Fibroblast of skin of left quadriceps (primary cell): ENCODE results near the gene PTGER2.

Experiments
- DNase-seq, 2 experiments: peaks; one replicate each; pipeline ENCODE4 v3.0.0-alpha.2; 2013; ENCODE audit warnings: low read depth in 2 of 2

Gene PTGER2, protein sequence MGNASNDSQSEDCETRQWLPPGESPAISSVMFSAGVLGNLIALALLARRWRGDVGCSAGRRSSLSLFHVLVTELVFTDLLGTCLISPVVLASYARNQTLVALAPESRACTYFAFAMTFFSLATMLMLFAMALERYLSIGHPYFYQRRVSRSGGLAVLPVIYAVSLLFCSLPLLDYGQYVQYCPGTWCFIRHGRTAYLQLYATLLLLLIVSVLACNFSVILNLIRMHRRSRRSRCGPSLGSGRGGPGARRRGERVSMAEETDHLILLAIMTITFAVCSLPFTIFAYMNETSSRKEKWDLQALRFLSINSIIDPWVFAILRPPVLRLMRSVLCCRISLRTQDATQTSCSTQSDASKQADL

DNA sequence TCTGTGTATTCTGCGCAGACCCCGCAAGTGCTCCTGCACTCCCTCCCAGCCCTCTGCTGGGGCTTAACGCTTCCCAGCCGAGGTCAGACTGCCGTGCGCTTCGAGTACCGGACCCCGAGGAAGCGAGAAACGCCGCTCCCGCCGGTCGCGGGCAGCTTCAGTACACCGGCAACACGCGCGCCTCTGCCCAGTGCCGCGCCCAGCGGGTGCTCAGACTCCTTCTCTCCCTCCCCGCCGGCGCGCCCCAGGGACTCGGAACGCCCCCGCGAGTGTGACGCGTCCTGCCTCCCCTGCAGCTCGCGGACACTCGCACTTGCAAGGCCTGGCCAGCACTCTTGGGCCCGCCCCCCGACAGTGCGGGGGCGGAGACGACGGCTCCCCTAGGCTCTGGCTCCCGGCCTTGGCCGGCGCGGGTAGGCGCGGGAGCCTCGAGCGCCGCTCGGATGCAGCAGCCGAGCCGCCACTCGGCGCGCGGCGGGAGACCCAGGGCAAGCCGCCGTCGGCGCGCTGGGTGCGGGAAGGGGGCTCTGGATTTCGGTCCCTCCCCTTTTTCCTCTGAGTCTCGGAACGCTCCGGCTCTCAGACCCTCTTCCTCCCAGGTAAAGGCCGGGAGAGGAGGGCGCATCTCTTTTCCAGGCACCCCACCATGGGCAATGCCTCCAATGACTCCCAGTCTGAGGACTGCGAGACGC, at the start of gene PTGER2:
Gene PTGER2 (plus strand): TSS at position 410 of the 692 bp plus-strand sequence. CDS start 237 bp downstream, at position 647.
- DNase-seq: peak; percentile 62 to 64

DNA sequence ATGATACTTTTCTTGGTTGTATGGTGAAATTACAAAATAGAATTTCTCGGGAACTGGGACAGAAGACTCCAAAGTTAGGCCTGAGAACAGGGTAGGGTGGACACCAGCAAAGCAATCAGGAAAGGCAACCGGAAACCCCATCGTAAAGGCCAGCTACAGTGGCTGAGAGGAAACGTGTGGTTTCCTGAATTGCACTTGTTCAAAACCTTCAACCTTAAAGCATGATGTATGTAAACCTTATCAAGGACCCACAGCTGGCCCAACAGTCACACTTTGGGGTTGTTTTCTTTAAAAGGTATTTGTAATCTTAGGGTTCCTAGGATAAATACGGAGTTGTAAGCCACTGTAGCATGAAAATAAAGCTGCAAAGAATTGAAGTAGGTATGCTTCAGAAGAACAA, 48.9 kb upstream of the PTGER2 start:
- DNase-seq: no peak

DNA sequence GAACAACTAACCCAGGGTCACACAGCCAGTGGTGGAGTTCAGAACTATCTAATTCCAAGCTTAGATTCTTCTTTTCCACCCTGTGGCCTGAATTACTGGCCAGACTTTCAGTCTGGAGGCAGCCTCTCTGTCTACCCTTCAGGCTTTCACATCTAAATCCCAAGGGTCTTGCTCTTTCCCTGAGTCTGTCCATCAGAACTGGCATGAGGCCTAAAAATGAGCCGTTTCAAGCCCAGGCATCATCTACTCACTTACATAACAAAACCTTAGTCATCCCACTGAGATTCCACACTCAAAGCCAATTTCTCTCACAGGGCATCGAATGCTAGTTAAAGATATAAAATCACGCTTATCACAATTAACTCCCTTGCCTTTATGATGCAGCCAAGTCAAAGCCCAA, 47.9 kb upstream of the PTGER2 start:
- peak; percentile 49 to 50 for DNase-seq

DNA sequence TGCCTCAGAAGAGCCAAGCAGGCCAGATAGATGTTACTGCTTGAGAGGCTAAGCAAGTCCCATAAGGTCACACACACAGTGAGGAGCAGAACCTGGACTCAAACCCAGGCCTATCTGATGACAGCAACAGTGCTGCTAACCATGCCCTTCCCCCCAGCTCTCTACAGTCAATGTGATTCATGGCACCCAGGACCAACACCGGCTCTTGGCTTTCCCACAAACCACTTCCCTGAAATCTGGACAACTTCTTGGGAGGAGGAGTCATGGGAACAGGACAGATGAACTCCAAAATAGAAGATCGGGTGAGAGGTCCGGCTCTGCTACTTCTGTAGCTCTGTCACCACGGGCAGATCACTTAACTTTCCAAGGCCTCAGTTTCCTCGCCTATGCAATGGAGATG, 47.3 kb upstream of the PTGER2 start:
- DNase-seq: no peak

DNA sequence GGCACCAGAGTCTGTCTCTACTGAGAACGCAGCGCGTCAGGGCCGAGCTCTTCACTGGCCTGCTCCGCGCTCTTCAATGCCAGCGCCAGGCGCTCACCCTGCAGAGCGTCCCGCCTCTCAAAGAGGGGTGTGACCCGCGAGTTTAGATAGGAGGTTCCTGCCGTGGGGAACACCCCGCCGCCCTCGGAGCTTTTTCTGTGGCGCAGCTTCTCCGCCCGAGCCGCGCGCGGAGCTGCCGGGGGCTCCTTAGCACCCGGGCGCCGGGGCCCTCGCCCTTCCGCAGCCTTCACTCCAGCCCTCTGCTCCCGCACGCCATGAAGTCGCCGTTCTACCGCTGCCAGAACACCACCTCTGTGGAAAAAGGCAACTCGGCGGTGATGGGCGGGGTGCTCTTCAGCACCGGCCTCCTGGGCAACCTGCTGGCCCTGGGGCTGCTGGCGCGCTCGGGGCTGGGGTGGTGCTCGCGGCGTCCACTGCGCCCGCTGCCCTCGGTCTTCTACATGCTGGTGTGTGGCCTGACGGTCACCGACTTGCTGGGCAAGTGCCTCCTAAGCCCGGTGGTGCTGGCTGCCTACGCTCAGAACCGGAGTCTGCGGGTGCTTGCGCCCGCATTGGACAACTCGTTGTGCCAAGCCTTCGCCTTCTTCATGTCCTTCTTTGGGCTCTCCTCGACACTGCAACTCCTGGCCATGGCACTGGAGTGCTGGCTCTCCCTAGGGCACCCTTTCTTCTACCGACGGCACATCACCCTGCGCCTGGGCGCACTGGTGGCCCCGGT, 46.4 kb upstream of the PTGER2 start, which contains the start of gene PTGDR:
Gene PTGDR (plus strand): TSS at position 198 of the 778 bp plus-strand sequence. CDS start 117 bp downstream, at position 315.
- DNase-seq: no peak

DNA sequence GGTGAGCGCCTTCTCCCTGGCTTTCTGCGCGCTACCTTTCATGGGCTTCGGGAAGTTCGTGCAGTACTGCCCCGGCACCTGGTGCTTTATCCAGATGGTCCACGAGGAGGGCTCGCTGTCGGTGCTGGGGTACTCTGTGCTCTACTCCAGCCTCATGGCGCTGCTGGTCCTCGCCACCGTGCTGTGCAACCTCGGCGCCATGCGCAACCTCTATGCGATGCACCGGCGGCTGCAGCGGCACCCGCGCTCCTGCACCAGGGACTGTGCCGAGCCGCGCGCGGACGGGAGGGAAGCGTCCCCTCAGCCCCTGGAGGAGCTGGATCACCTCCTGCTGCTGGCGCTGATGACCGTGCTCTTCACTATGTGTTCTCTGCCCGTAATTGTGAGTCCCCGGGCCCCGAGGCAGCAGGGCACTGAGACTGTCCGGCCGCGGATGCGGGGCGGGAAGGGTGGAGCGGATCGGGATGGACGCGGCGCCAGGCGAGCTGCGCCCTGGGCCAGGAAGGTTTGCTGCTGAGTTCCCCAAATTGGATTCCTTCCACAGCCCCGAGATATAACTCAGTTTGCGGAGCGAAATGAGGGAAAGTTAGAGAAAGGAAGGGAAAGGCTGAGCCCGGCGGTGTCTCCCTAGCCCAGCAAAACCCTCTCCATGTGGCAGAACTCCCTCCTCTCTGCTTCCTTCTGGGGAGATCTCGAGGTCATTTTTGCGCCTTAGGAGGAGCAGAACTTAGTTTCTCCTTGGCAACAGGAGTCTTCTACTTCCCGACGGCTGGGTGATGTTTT, 45.6 kb upstream of the PTGER2 start:
- DNase-seq: no peak

DNA sequence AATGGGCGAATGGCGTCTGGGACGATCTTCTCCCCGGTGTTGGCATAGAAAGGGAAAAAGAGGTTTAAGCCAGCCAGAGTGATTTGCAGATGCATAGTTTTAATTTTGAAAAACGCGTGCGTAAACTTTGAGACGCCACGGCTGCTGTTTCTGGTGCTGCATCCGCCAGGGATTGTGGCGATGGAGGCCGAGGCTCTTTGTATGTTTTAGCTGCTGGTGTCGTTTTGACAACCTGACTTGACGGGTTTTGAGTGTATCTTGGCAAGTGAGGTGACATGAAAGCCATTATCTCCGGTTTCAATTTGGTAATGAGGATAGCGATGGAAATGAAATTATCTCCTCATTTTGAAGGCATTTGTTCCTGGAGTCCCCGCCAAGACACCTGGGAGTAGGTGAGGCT, 45.0 kb upstream of the PTGER2 start:
- DNase-seq: no peak

DNA sequence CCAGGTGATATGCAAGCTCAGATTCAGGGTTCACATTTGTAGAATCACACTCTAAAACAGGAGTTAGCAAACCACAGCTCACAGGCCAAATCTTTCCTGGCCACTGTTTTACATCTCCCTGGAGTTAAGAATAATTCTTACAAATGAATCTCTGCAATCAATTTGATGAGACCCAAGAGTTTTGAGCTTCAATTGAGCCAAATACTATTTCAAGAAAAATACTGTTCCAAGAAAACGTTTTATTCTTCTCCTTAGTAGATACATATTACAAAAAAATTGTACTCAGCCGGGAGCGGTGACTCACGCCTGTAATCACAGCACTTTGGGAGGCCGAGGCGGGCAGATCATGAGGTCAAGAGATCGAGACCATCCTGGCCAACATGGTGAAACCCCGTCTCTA, 44.1 kb upstream of the PTGER2 start:
- no peak for DNase-seq

DNA sequence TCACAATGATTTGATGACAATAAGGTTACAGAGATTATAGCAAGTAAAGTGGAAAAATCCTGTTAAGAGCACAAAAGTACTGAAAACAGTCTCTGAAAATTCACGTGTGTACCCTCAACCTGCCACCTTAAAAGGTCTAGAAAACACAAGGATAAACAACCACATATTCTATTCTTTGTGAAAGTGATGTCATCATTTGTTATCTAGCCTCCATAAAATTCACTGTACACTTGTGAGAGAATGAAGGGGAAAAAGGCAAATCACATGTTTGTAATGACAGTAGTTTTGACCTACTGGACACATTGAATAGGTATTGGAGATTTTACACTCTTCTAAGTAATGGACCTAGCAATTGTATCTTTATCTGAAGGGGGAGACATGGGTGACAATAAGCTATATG, 42.6 kb upstream of the PTGER2 start:
- no peak for DNase-seq

DNA sequence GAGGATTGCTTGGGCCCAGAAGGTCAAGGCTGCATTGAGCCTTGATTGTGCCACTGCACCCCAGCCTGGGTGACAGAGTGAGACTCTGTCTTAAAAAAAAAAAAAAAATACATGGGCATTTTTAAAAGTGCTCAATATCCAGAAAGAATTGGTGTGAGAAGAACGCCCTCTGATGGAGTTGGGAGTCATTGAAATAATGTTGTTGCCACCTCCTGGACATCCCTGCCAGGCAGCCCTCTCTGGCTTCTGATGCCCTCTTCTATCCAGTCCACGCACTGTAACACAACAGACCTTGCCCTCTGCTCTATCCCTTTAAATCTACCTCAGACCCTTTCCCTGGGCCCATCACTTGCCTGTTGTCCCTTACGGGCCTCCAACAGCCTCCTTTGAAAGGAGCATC, 41.7 kb upstream of the PTGER2 start:
- DNase-seq: no peak

DNA sequence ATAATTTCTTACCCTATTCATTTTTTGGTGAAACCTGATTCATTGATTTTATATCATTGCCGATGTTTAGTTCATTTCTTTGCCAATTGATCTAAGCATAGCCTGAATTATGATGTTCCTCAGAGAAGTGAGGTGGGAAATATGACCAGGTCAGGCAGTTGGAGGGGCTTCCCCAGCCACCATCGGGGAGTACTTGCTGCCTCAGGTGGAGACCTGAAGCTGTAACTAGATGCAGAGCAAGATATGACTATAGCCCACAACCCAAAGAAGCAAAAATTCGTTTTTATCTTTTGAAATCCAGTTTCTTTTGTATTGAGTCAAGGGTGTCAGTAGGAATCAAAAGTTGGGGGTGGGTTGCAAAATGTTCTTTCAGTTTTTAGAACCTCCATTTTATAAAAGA, 38.7 kb upstream of the PTGER2 start:
- no peak for DNase-seq

DNA sequence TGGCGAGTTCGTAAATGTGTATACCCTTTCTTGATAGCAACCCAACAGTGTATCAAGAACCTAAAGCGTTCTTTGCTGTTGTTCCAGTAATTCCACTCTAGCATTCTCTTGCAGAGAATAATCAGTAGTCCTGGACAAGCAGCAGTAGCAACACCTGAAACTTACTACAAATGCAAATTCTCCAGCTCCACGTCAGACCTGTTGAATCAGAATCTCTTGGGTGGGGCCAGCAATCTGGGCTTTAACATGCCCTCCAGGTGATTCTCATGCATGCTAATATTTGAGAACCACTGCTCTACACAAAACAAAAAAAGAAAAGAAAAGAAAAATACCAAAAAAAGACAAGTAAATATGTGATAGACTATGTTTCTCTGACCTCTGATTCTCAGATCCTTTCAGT, 36.6 kb upstream of the PTGER2 start:
- no peak for DNase-seq

DNA sequence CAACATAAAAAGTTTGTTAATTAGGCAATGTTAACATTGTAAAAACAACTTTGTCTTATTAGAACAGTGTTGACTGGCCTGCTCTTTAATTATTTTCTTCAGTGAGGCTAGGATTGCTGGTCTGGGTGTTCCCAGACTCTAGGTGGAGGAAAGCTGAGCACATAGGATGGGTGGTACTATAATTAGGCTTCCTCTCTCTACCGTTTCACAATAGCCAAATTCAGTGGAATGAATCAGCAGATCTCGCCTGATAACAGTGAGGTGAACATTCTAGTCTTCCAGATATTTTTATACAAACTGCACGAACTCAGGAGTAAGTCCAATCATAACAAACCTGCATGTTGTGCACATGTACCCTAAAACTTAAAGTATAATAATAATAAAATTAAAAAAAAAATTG, 34.7 kb upstream of the PTGER2 start:
- DNase-seq: no peak

DNA sequence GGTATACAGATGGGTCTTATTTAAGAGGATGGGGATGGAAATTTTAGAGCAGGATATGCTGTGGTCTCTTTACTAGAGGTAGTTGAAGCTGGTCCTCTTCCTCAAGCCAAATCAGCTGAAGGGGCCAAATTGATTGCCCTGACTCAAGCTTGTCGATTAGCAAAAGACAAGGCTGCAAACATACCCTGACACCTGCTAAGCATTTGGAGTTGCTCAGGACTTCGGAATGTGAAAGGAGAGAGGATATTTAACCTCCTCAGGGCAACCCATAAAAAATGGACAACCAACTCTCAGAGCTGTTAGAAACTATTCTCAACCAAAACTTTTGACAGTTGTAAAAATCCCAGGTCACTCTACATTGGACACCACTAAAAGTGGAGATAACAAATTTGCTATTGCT, 31.0 kb upstream of the PTGER2 start:
- DNase-seq: no peak

DNA sequence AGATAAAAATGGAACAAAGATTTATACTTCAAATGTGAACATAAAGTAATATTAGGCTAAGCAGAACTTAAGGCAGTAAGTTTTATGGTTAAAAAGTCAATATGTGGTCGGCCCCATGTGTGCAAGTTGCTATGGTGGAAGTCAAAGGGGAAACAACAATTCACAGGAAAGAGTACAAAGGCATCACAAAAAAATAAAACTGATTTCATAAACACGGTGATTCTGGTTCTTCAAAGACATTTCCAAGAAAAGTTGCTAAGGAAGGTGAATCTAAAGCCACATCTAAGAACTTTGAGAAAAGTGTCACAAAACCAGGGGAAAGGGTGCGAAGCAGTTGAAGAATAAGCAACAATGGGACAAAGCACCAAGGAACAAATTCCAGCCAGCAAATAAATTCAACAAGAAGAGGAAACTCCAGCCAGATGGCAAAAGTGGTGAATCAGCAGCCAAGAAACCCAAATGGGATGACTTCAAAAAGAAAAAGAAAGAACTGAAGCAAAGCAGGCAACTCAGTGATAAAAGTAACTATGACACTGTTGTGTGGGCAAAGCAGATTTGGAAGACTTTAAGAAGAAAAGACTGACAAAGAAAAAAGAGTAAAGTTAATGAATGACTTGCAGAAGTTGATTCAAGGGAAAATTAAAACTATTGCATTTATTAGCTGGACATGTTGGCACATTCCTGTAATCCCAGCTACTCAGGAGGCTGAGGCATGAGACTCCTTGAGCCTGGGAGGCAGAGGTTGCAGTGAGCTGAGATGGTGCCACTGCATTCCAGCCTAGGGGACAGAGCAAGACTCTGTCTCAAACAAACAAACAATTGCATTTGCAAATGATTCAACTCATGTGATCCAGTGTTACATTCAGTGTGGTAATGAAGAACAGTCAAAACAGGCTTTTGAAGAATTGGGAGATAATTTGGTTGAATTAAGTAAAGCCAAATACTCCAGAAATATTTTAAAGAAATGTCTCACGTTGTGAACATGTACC, 27.2 kb upstream of the PTGER2 start:
- no peak for DNase-seq

DNA sequence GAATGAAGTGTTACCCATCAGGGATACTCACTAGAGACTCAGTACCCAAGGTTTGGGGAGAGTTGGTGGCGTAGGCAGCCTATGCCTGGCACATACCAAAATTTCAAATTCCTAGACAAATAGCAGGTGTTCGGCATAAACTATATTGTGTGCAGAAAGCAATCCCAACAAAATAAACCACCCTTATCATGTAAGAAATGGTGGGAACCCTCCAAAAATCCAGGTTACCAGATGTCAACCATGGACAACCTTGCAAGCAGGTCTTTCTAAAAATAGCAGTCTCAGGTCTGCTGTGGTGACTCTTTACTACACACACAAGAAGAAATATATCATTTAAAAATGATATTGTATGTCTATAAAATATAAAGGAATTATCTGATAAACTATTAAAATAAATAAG, 17.7 kb upstream of the PTGER2 start:
- no peak for DNase-seq

DNA sequence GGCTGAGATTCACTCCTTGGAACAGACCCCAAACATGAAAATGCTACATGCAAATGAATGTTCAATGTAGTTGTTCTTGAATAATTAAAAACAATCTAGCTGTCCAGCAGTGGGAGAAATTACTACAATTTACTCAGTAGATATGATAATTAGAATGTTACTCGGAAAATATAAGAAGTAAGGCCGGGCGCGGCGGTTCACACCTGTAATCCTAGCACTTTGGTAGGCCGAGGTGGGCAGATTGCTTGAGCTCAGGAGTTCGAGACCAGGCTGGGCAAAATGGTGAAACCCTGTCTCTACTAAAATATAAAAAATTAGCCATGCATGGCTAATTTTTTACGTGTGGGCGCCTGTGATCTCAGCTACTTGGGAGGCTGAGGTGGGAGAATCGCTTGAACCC, 15.3 kb upstream of the PTGER2 start:
- DNase-seq: no peak

DNA sequence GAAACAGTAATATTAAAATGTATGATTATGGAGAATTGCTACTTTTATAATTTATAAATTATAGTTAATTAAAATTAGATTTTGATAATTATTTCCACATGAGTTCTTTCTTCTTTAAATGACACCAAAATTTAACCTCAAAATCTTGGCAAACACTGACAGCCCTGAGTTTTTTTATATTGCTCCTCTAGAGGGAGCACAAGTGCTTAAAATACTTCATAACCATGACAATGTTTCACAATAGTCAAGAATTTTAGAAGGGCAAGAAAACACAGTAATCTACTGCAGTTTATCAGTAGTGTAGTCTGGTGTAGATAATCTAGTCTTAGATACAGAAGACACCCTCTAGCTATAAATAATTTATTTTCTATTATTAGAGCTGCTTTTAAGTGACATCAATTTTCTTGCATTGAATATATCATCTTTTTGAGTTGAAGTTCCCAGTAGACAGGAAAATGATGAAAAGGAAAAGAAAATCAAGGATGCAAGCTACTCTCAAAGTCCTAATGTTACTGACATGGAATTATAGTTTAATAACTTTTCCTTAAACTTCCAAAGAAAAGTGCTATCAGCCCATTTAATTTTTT, 14.3 kb upstream of the PTGER2 start:
- DNase-seq: peak; percentile 37 to 42

DNA sequence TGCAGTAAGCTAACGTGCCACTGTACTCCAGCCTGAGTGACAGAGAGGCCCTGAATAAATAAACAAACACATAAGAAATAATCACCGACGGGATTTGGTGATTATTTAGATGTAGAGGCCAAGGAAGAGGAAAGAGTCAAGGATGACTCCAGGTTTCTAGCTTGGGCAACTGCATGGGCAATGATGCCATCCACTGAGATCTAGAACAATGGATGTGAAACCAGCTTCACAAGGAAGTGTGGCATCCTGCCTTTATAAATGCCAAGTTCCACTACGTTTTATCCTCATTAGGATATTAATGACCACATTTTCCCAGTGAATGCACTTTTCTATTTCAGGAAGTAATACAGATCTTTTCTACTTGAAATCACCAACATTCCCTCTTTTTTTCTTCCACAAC, 10.9 kb upstream of the PTGER2 start:
- no peak for DNase-seq

DNA sequence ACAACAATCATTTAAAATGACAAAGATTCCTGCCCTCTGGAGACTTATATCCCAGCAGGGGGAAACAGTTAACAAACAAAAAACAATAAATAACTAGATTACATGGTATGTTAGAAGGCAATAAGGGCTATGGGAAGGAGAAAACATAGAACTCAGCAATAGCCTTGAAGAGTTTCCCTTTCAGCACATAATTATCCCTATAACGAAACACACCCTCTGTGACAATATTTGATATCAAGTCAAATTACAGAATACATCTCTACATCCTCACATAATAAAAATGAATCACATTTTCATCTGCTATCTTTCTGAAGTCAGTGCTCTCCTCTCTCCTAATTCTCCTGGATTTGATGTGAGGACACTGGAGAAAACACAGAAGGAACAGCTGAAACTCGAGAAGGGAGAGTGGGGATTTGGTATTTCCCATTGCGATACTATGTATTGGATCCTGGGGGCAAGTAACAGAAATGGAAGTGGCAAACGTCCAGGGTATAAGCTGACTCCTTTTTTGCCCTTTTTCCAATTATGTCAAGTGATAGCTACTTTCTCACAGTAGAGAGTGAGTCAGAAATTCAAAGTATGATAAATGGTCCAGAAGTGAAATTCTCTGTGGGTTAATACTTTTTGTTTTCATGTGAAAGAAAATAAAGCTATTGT, 9.7 kb upstream of the PTGER2 start:
- DNase-seq: no peak
